Ishikawa (cell line): ENCODE measurements around the gene ANXA10.

Experiments used
- EGR1 ChIP-seq: IDR thresholded peaks from 2 replicates; pipeline ENCODE4 v1.6.1; 2012
- EP300 ChIP-seq: IDR thresholded peaks from 2 replicates; pipeline ENCODE4 v1.6.1; 2012; ENCODE audit warnings: borderline replicate concordance
- RAD21 ChIP-seq: IDR thresholded peaks from 2 replicates; pipeline ENCODE4 v1.6.1; 2012; ENCODE audit warnings: low read depth
- TAF1 ChIP-seq: IDR thresholded peaks from 2 replicates; pipeline ENCODE4 v1.6.1; 2012; ENCODE audit warnings: low read depth, mild to moderate bottlenecking
- TCF12 ChIP-seq: IDR thresholded peaks from 2 replicates; pipeline ENCODE4 v1.6.1; 2012; ENCODE audit warnings: low read depth
- YY1 ChIP-seq: IDR thresholded peaks from 2 replicates; pipeline ENCODE4 v1.6.1; 2012; ENCODE audit warnings: low read depth
- ZBTB7A ChIP-seq: IDR thresholded peaks from 2 replicates; pipeline ENCODE4 v1.6.1; 2012; ENCODE audit warnings: low read depth

- TF ChIP-seq EP300 (no peak), YY1 (no peak), EGR1 (no peak), ZBTB7A (no peak), TAF1 (no peak), TCF12 (no peak), RAD21 (no peak)
These were observed 126.3 kb downstream of the ANXA10 start for GRCh38 chr4:168218645-168219044.
